ENCODE data around the gene HCN2.

DNA sequence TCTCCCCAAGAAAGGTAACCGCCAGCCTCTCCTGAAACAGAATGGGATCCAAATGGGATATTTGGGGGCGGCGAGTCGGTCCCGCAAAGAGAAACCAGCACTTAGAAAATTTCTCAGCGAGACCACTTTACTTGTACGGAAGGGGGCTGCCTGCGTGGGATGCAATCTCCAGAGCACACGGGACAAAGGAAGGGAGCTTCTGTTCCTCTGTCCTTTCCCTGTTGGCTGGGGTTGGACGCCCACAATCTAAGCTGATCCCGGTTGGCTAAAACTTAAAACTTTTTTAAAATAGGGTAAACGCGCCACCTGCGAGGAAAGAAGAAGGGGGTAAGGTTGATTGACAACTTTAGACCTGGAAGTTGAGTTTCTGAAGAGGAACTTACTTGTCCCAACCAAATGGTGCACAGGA is 18.1 kb upstream of the HCN2 start:
- TF ChIP-seq, protein P1, sequence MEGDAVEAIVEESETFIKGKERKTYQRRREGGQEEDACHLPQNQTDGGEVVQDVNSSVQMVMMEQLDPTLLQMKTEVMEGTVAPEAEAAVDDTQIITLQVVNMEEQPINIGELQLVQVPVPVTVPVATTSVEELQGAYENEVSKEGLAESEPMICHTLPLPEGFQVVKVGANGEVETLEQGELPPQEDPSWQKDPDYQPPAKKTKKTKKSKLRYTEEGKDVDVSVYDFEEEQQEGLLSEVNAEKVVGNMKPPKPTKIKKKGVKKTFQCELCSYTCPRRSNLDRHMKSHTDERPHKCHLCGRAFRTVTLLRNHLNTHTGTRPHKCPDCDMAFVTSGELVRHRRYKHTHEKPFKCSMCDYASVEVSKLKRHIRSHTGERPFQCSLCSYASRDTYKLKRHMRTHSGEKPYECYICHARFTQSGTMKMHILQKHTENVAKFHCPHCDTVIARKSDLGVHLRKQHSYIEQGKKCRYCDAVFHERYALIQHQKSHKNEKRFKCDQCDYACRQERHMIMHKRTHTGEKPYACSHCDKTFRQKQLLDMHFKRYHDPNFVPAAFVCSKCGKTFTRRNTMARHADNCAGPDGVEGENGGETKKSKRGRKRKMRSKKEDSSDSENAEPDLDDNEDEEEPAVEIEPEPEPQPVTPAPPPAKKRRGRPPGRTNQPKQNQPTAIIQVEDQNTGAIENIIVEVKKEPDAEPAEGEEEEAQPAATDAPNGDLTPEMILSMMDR (IDR thresholded peaks at IDR 0.05; ENCODE audit: insufficient read depth, low read depth, low read length): no peak
- no peak for TF ChIP-seq EZH2 (IDR thresholded peaks at IDR 0.05; ENCODE audit: insufficient read depth, low read length)
